Cardiac ventricle fibroblast (primary cell): ENCODE data around the gene SNX17. TPM values are rescaled to one million over a fixed set of nuclear protein-coding genes. Genes with fewer than 3 reads are reported as not detected.

ENCODE experiments used
- total RNA-seq: library from RNA; depleted of rRNA; stranded (reverse); fragments of >200 nt; gene quantifications from 2 replicates; pipeline ENCODE4 v1.2.3, GENCODE V29; 2015

Gene SNX17, protein sequence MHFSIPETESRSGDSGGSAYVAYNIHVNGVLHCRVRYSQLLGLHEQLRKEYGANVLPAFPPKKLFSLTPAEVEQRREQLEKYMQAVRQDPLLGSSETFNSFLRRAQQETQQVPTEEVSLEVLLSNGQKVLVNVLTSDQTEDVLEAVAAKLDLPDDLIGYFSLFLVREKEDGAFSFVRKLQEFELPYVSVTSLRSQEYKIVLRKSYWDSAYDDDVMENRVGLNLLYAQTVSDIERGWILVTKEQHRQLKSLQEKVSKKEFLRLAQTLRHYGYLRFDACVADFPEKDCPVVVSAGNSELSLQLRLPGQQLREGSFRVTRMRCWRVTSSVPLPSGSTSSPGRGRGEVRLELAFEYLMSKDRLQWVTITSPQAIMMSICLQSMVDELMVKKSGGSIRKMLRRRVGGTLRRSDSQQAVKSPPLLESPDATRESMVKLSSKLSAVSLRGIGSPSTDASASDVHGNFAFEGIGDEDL
- total RNA-seq: 87.7 and 96.2 TPM in 2 replicates

DNA sequence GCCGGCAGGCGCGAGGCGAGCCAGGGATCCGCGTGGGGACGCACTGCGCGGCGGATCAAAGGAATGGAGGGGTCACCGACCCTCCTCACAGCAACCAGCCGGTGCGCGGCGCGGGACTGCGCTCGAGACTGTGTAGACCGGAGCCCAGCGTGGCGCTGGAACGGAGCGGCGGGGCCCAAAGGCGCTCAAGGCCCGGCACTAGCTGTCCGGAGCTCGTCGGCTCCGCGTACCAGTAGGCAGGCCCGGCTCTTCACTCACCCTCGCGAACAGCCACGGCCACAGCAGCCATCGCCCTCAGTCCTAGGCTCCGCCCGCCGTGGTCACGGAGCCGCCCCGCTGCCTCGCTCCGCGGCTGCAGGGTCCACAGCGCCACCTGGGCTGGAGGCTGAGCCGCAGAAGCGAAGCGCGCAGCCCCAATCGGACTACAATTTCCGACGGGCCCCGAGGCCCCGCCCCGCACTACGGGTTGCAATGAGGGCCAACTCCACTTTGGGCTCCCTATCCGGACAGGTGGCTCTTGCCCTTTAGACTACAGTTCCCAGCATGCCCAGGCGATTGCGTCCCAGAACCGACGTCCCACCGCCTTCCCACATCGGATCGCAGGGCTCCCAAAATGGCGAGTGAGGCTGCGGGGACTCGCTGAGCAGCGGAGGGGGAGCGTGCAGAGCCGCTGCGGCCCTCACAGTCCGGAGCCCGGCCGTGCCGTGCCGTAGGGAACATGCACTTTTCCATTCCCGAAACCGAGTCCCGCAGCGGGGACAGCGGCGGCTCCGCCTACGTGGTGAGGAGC, at the start of gene SNX17, which contains the start of gene EIF2B4:
Gene SNX17, plus strand, starts transcription at position 591 of the 790 bp plus-strand sequence. Its CDS starts 128 bp downstream, at position 719.
Gene EIF2B4, minus strand, starts transcription at position 313 of the 790 bp plus-strand sequence. Its CDS starts 24 bp downstream, at position 289.

DNA sequence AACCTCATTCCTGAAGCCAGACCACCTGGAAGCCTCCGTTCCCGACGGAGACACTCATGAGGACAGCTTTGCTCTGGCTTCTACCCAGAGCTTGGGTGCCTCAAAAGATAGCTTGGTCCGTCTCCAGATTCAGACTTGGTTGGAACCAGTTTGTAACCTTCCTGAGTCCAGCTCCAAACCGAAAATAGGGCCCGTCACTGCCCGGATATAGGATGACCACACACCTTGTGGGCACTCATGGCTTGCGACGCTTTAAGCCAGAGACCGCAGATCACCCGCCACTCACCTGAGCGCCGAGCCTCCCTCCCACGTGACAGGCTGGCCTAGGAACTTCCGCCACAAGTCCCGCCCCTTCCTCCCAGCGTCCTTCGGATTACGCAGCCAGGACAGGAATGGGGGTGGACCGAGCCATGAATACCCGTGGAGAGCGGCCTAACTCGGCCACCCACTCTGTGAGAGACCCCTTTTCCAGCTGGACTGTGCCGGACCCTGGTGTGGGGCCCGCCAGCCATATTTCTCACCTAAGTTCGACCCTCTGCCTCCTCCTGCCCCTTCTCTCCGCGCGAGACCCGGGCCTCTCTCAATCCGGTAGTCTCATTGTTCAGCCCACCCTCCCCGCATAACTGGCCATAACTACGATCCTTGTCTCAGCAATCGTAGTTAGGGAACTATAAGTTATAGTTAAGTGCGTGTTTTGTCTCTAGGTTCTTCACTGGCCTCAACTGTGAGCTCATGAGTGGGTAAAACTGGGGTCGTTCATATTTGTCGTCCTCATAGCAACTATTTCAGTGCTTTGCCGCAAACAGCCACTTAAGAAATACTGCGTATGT, 47.4 kb upstream of the SNX17 start, which contains the start of gene MPV17:
Gene MPV17, minus strand, starts transcription at position 332 of the 830 bp plus-strand sequence. CDS start 580 bp downstream, outside the sequence.

DNA sequence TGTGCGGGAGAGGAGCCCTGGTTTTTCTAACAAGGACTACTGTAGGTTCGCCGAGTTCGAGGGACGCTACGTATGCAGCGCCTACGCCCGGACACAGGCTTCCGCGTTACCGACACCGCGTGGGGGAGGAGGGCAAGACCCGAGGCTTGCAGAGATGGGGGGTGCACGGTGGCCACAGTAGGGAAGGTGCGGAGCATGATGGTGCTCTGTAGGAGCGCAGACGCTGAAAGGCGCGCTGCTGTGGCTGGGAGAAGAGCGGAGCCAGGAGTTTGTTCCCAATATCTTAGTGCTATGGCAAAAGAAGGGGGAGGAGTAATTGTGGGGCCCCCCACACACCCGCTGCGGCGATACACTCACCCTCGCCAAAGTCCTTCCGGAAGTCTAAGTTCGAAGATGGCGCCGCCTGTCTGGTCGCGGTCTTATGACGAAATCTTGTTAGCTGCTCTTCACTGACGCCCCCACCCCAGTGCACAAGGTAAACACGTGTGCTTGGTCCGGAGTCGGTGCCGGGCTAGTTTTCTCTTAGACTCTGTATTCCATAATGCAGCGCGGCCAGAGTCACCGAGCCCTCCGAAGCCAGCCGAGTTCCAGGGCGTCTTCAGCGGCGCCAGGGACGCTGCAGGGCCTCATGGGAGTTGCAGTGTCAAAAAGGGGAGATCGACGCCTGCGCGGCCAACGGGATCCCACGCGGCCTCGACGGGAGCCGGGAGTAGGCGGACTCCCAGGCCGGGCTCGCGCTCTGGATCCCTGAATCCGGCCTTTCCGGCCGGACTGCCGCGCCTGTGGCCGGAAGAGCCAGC, 13.8 kb upstream of the SNX17 start, which contains the start of gene GTF3C2:
Gene GTF3C2, minus strand, starts transcription at position 383 of the 800 bp plus-strand sequence. CDS start 13,210 bp downstream, outside the sequence.

GRCh38 chr2:27380626-27381545, 10.5 kb downstream of the SNX17 start, which contains the start of gene ZNF513:
Gene ZNF513 (minus strand): TSS chr2:27380734. CDS start chr2:27380526, 208 bp downstream.

DNA sequence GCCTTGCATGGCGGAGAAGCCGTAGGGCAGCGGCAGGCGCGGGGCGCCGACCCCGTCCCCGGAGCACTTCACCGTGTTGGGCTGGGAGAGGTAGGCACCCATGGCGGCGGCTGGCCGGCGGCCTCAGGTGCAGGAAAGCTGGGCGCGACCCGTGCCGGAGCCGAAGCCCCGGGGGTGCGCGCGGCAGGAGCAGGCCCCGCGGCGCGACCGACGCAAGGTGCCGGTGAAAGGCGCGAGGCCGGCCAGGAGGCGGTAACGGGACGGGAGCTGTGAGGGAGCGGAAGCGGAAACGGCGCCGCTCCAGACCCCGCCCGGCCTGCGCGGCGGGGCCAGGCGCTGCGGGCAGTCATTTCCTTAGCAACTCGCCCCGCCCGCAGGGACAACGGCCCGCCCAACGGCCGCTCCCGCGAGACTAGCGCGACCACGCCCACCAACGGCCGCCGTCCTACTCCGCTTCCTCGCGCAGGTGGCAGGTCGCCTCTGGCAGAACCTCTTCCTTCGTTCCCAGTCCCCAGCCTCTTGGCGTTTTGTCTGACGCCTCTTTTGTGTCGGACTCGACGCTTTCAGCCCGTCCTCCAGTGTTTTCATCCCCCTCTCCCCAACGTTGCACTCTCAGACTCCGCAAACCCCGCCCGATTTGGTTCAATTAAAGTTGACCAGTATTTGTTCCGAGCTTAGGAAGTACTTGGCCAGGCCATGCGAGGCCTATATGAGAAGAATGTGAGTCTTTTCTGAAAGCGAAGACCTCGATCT, 39.1 kb downstream of the SNX17 start, which contains the start of gene PPM1G:
Gene PPM1G, minus strand, starts transcription at position 271 of the 753 bp plus-strand sequence. Its CDS starts 169 bp downstream, at position 102.

Other genes with a start within 250 kb of the SNX17 start
- gene ABHD1, start 246.8 kb upstream of the SNX17 start, total RNA-seq: 0.06 TPM in 1 of 2 replicates, not detected in the other
- 54.4 and 60.6 TPM in 2 replicates for gene PREB, start 236.0 kb upstream of the SNX17 start, total RNA-seq
- gene PRR30, start 231.2 kb upstream of the SNX17 start, total RNA-seq: not detected in 2 replicates
- 0.10 and 0.44 TPM in 2 replicates for gene TCF23, start 221.6 kb upstream of the SNX17 start, total RNA-seq
- 157 and 193 TPM in 2 replicates for gene ATRAID, start 158.6 kb upstream of the SNX17 start, total RNA-seq
- gene SLC5A6, start 158.3 kb upstream of the SNX17 start, total RNA-seq: 12.2 and 13.5 TPM in 2 replicates
- gene CAD, start 153.2 kb upstream of the SNX17 start, total RNA-seq: 27.5 and 30.3 TPM in 2 replicates
- gene SLC30A3, start 107.6 kb upstream of the SNX17 start, total RNA-seq: 0.06 and 0.10 TPM in 2 replicates
- gene DNAJC5G, start 95.2 kb upstream of the SNX17 start, total RNA-seq: not detected in 2 replicates
- gene TRIM54, start 88.2 kb upstream of the SNX17 start, total RNA-seq: not detected in 2 replicates
- 1.1 and 1.2 TPM in 2 replicates for gene UCN, start 62.2 kb upstream of the SNX17 start, total RNA-seq
- 123 and 139 TPM in 2 replicates for gene MPV17, start 47.5 kb upstream of the SNX17 start, total RNA-seq
- gene GTF3C2, start 13.9 kb upstream of the SNX17 start, total RNA-seq: 23.2 and 28.6 TPM in 2 replicates
- gene EIF2B4, start 278 bp upstream of the SNX17 start, total RNA-seq: 28.6 and 35.0 TPM in 2 replicates
- gene ZNF513, start 10.1 kb downstream of the SNX17 start, total RNA-seq: 3.0 and 5.4 TPM in 2 replicates
- gene PPM1G, start 39.0 kb downstream of the SNX17 start, total RNA-seq: 51.3 and 53.0 TPM in 2 replicates
- 74.3 and 82.3 TPM in 2 replicates for gene NRBP1, start 58.0 kb downstream of the SNX17 start, total RNA-seq
- not detected in 2 replicates for gene KRTCAP3, start 71.8 kb downstream of the SNX17 start, total RNA-seq
- gene IFT172, start 119.1 kb downstream of the SNX17 start, total RNA-seq: 10.6 and 21.5 TPM in 2 replicates
- gene FNDC4, start 124.6 kb downstream of the SNX17 start, total RNA-seq: 30.8 and 42.8 TPM in 2 replicates
- 0.34 and 0.44 TPM in 2 replicates for gene GCKR, start 126.2 kb downstream of the SNX17 start, total RNA-seq
- gene ZNF512, start 212.4 kb downstream of the SNX17 start, total RNA-seq: 9.9 and 29.8 TPM in 2 replicates